ENCODE results near the gene PSEN2. TPM values are rescaled to one million over a fixed set of nuclear protein-coding genes. Genes with fewer than 3 reads are reported as not detected.

PSEN2 gene
- total and polyA plus RNA-seq, 2 donors (not counting 3 experiments of a cell fraction or from before 2014, with no cell fraction given), result 12.5 to 19.3 TPM

DNA sequence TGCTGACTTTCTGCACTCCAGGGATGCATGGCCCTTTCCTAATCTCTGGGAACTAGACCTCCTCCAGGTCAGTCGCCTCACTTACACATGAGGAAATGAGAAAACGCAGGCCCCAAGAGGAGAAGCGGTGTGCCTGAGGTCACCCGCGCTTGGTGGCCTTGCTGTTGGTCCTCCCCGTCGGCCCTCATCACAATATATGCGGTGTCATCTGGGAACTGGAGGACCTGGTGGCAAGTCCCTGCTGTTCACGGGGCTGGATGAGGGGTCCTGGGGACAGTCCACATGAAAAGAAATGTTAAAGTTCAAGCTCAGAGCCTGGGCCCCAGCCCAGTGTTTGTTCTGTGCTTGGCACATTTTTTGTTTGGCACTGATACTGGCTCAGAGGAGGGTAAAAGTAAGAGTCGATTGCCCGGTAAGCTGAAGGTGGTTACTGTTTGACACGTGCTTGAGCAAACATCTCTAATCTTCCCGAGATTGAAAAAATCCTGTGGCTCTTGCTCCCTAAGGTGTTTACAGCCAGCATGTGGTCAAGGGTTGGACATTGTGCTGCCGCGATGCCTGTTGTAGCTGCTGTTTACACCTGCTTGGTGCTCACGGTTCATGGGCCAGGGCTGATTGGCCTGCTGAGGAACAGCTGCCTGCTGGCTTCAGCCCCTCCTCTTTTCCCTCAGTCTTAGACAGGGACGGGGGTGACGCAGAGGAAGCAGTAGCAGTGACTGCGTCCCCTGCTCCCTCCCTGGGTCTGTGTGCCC, 74.9 kb downstream of the PSEN2 start:
- TF ChIP-seq GATA2 (IDR thresholded peaks at IDR 0.05; ENCODE audit: insufficient read depth, insufficient read length, low read depth, low read length), result no peak
- dilution Hi-C loops (cut with MboI; ENCODE audit: extremely low pct_ligation_motif_present, low sequenced_read_pairs) (no loop called here), intact Hi-C loops (cut with micrococcal nuclease) (loop anchor here (10.0 kb wide), 1 partner anchor 210 kb away; the partner anchor contains the start of gene ITPKB)
- H3K27me3 ChIP-seq (ENCODE audit: control insufficient read depth in 2 of 2, insufficient read depth in 2 of 2, low read length in 2 of 2), result no peaks in the 10 kb centered on the region
- no peak overlapping the region for H2AFZ ChIP-seq (ENCODE audit: low read depth, low read length)
- POLR2A ChIA-PET, result no interaction called here
- H3K36me3 ChIP-seq (ENCODE audit: control insufficient read depth in 2 of 2, extremely low read depth in 1 of 2, insufficient read depth in 2 of 2, low read length in 2 of 2), result no peaks in the 10 kb centered on the region
- FAIRE-seq (no peak), DNase-seq (ENCODE audit: low read depth, low spot score) (no peak)
- no peaks in the 10 kb centered on the region for H3K79me2 ChIP-seq (ENCODE audit: control insufficient read depth, insufficient read depth, low read length)
- H4K20me1 ChIP-seq (replicated peaks; ENCODE audit: control insufficient read depth, extremely low read depth, insufficient read depth, low read length), result no peaks in the 10 kb centered on the region
- H3K27ac ChIP-seq (ENCODE audit: insufficient read depth, low read depth, low read length), result no peak overlapping the region
- CTCF ChIA-PET, result interaction anchor here (0.6 to 1.4 kb wide), 2 partner anchors 29 to 139 kb away, joined by 3 to 5 read pairs; no protein-coding TSS in a partner anchor
- H3K9me3 ChIP-seq (replicated peaks; ENCODE audit: control insufficient read depth, insufficient read depth, low read length), result no peaks in the 10 kb centered on the region
- H3K4me1 ChIP-seq (ENCODE audit: control insufficient read depth, extremely low read depth, insufficient read depth, low read length), result peaks cover 3% of the 10 kb centered on the region
- H3K4me2 ChIP-seq (ENCODE audit: insufficient read depth, low read length), result no peak overlapping the region
- no TSS peak for BruUV-seq (replicated peaks)
- no peaks in the 10 kb centered on the region for H3K9me1 ChIP-seq (replicated peaks; ENCODE audit: control insufficient read depth, extremely low read depth, insufficient read depth, low read length)
- H3K9ac ChIP-seq (replicated peaks; ENCODE audit: extremely low read depth, insufficient read depth, low read length), result no peak overlapping the region
- no peak overlapping the region for H3K4me3 ChIP-seq (replicated peaks in 1 of 3; ENCODE audit: insufficient read depth in 1 of 3, low read depth in 1 of 3, low read length in 3 of 3)

Other genes with a start within 250 kb of the PSEN2 start
- gene ITPKB, start 131.3 kb upstream of the PSEN2 start, total RNA-seq, result 34.8 and 37.2 TPM in 2 replicates
- gene ITPKB, start 131.3 kb upstream of the PSEN2 start, polyA plus RNA-seq, result 7.2 and 7.7 TPM in 2 replicates
- gene COQ8A, start 69.7 kb downstream of the PSEN2 start, total RNA-seq, result 7.3 and 9.4 TPM in 2 replicates
- 5.7 and 6.8 TPM in 2 replicates for gene COQ8A, start 69.7 kb downstream of the PSEN2 start, polyA plus RNA-seq